Muscle of leg (tissue), 11 donors: ENCODE results near the gene FBXO42. TPM values are rescaled to one million over a fixed set of nuclear protein-coding genes. Genes with fewer than 3 reads are reported as not detected.

ENCODE experiments used
- DNase-seq: peaks from one replicate; pipeline ENCODE4 v3.0.0; 2013
- H3K27ac ChIP-seq: one replicate; pipeline ENCODE4 v1.5.1; 2013; ENCODE audit warnings: mild to moderate bottlenecking, low read length, control low read depth
- H3K27me3 ChIP-seq: one replicate; pipeline ENCODE4 v1.6.1; 2013; ENCODE audit warnings: low read length; ENCODE audit not compliant: control insufficient read depth, insufficient read depth
- H3K36me3 ChIP-seq: one replicate; pipeline ENCODE4 v1.6.1; 2013; ENCODE audit warnings: low read length; ENCODE audit not compliant: control insufficient read depth, insufficient read depth
- H3K4me1 ChIP-seq: one replicate; pipeline ENCODE4 v1.6.1; 2013; ENCODE audit warnings: low read length; ENCODE audit not compliant: control insufficient read depth, insufficient read depth
- H3K4me3 ChIP-seq: one replicate; pipeline ENCODE4 v1.5.1; 2013; ENCODE audit warnings: low read length, control low read depth
- H3K9me3 ChIP-seq: replicated peaks from 2 replicates; pipeline ENCODE4 v1.6.1; 2013; ENCODE audit warnings: low read depth, low read length; ENCODE audit not compliant: control insufficient read depth
- WGBS: methylation state at CpG from one replicate; pipeline ENCODE4 v1.1.5; 2013; ENCODE audit warnings: missing lambda C conversion rate; ENCODE audit not compliant: insufficient coverage; 5-methylcytosine and 5-hydroxymethylcytosine counted together
- polyA plus RNA-seq, 8 donors: library from polyadenylated mRNA; unstranded; fragments of 120-200 nt; gene quantifications; one replicate each; pipeline versions ENCODE4 v1.2.1 to v1.2.3, GENCODE V29; 2013; ENCODE audit warnings: inconsistent platforms in 1 of 8, low replicate concordance in 1 of 8; ENCODE audit not compliant: insufficient read length in 8 of 8, insufficient read depth in 1 of 8
- total RNA-seq: library from RNA; stranded (reverse); fragments of 120-200 nt; gene quantifications from one replicate; pipeline ENCODE4 v1.2.4, GENCODE V29; 2013

Gene FBXO42
- total and polyA plus RNA-seq, 9 donors, result 14.8 to 21.0 (median 16.5) TPM

DNA sequence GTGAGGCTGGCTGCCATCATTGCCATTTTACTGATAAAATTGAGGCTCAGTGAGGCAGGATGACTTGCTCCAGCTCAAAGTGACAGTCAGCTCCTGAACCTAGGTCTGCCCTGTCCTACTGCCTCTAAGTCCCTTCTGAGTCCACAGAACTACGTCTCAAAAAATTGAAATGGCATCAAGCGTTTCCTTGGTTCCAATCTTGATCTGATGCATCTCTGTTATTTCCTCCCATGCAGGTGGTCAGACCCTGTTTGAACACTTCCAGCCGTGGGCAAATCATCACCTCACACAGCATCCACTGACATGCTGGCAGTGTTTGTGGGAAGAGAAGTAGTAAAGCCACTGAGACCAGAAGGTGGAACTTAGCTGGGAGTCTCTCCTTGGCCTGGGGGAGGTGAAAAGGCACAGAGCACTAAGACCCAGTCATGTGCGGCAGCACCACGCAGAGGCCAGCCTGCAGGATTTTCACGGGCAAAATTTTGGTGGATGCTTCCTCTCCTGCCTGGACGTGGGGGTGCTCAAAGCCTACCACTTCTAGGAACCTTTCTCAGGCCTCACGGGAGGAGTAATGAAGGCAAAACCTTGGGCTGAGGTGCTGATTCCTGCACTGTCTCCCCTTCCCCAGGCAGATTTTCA, 107.5 kb downstream of the FBXO42 start:
- H3K27me3 ChIP-seq, result no peaks in the 10 kb centered on the region
- DNase-seq, result no peak
- H3K9me3 ChIP-seq, result no peaks in the 10 kb centered on the region
- H3K4me1 ChIP-seq, result peaks cover 37% of the 10 kb centered on the region
- WGBS, result 53% methylated on average over 5 of the region's 8 CpGs
- peaks cover 17% of the 10 kb centered on the region for H3K36me3 ChIP-seq
- H3K4me3 ChIP-seq, result no peak overlapping the region
- H3K27ac ChIP-seq, result no peak overlapping the region

DNA sequence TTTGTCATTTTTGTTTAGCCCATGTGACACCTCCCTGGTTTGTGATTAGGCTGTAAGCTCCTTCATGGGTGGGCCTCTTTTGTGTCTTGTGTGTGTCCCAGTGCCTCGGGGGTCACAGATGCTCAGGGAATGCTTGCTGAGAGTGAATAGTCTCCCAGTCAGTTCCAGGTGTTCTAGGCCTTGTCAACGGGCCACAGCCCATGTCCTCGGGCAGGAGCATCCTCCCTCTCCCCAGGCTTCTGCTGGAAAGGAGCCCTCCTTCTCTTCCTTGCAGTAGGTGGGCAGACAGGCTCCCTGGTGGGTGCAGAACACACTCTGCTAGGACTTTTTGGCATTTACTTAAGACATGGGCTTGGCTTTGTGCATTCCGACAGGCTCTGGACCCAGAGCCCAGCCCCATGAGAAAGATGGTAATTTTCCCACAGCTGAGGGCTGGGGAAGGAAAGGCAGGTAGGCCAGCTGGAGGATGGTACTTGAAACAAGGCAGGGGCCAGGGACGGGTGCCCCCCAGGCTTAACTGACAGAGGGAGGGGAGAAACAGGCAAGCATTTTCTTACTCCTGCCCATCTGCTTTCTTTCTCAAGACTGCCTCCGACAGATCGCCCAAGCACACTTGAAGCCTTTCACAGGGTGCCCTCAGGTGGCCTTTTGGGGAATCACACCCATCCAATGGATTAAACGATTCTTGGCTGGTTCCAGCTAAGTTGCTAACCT, 108.2 kb downstream of the FBXO42 start:
- DNase-seq, result peak; percentile 91
- Histone ChIP-seq H3K4me1 (peaks cover 35% of the 10 kb centered on the region), H3K36me3 (peaks cover 16% of the 10 kb centered on the region), H3K4me3 (no peak overlapping the region), H3K9me3 (no peaks in the 10 kb centered on the region), H3K27ac (no peak overlapping the region), H3K27me3 (no peaks in the 10 kb centered on the region)
- WGBS, result 18% methylated on average over 5 of the region's 8 CpGs

GRCh38 chr1:16243215-16243610, 109.1 kb downstream of the FBXO42 start:
- Histone ChIP-seq H3K4me1 (peaks cover 32% of the 10 kb centered on the region), H3K27me3 (no peaks in the 10 kb centered on the region), H3K4me3 (no peak overlapping the region), H3K27ac (no peak overlapping the region), H3K36me3 (peaks cover 16% of the 10 kb centered on the region), H3K9me3 (no peaks in the 10 kb centered on the region)
- 69% methylated on average over 8 of the region's 8 CpGs for WGBS
- DNase-seq, result no peak

DNA sequence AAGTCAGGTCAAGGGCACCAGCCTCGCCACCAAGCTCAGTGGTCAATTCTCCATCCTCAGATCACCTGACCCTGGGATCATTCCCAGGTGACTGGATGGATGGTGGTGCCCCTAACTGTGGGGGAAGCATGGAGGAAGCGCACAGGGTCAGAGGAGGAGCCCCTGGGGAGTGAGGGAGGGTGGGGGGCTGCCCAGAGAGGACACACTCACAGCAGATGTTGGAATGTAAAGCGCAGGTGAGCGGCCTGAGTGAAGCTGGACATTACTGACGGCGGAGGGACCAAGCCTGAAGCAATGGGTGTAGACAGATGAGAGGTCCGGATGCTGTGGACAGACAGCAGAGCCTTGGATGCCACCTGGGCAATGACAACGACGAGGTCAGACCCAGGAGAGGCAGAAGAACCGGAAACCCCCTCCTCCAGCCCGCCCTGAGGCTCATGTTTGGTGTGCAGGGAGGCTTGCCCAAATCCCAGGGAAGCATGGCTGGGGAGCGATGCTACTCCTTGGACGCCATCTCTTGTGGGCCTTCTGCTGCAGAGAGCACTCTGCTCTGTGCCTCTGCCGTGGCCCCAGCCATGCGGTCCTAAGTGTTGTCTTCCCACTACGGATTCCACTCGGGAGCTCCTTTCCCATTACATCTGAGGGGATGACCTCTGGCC, 109.6 kb downstream of the FBXO42 start:
- WGBS, result 80% methylated on average over 15 of the region's 17 CpGs
- H3K36me3 ChIP-seq, result peaks cover 16% of the 10 kb centered on the region

DNA sequence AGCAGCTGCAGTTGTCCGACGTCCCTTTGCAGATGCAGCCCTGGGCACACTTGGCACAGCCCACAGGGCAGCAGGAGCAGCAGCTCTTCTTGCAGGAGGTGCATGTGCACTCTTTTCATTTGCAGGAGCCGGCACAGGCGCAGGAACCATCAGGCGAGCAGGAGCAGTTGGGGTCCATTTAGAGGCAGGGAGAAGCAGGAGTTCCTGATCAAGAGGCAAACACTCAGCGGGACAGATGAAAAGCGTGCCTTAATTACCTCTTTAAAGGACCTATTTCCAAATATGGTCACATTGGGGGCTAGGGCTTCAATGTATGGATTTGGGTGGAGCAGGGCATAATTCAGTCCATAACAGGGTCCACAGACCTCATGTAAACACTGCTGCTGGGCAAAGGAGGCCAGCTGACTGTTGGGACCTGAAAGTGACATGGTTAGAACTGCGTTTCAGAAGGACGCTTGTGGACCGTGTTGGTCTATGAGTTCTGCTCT, 111.0 kb downstream of the FBXO42 start:
- no peaks in the 10 kb centered on the region for H3K9me3 ChIP-seq
- peaks cover 12% of the 10 kb centered on the region for H3K36me3 ChIP-seq
- WGBS, result 67% methylated on average over 8 of the region's 10 CpGs

More for the DNA sequence above, 109.6 kb downstream of the FBXO42 start:
- Histone ChIP-seq H3K4me3 (no peak overlapping the region), H3K4me1 (peaks cover 28% of the 10 kb centered on the region), H3K27ac (no peak overlapping the region), H3K27me3 (no peaks in the 10 kb centered on the region), H3K9me3 (no peaks in the 10 kb centered on the region)
- no peak for DNase-seq

GRCh38 chr1:16239972-16240491, 112.2 kb downstream of the FBXO42 start:
- no peaks in the 10 kb centered on the region for H3K27me3 ChIP-seq
- 100% methylated on average over 1 of the region's 2 CpGs for whole genome bisulfite sequencing

More for the DNA sequence above, 111.0 kb downstream of the FBXO42 start:
- no peak for DNase-seq
- H3K4me1 ChIP-seq, result peaks cover 33% of the 10 kb centered on the region
- no peak overlapping the region for H3K27ac ChIP-seq
- H3K27me3 ChIP-seq, result no peaks in the 10 kb centered on the region
- H3K4me3 ChIP-seq, result no peak overlapping the region

GRCh38 chr1:16237343-16237830, 114.9 kb downstream of the FBXO42 start:
- H3K4me1 ChIP-seq, result peaks cover 29% of the 10 kb centered on the region
- peak; percentile 45 for DNase-seq
- H3K9me3 ChIP-seq, result no peaks in the 10 kb centered on the region
- WGBS, result 13% methylated on average over 3 of the region's 6 CpGs
- no peaks in the 10 kb centered on the region for H3K27me3 ChIP-seq
- peak overlapping the region; percentile 71 for H3K4me3 ChIP-seq
- no peaks in the 10 kb centered on the region for H3K36me3 ChIP-seq
- peak overlapping the region; percentile 78 for H3K27ac ChIP-seq

More at GRCh38 chr1:16239972-16240491, 112.2 kb downstream of the FBXO42 start:
- H3K4me3 ChIP-seq, result no peak overlapping the region
- H3K36me3 ChIP-seq, result peaks cover 4% of the 10 kb centered on the region
- DNase-seq, result no peak
- H3K9me3 ChIP-seq, result no peaks in the 10 kb centered on the region
- no peak overlapping the region for H3K27ac ChIP-seq
- peaks cover 37% of the 10 kb centered on the region for H3K4me1 ChIP-seq

DNA sequence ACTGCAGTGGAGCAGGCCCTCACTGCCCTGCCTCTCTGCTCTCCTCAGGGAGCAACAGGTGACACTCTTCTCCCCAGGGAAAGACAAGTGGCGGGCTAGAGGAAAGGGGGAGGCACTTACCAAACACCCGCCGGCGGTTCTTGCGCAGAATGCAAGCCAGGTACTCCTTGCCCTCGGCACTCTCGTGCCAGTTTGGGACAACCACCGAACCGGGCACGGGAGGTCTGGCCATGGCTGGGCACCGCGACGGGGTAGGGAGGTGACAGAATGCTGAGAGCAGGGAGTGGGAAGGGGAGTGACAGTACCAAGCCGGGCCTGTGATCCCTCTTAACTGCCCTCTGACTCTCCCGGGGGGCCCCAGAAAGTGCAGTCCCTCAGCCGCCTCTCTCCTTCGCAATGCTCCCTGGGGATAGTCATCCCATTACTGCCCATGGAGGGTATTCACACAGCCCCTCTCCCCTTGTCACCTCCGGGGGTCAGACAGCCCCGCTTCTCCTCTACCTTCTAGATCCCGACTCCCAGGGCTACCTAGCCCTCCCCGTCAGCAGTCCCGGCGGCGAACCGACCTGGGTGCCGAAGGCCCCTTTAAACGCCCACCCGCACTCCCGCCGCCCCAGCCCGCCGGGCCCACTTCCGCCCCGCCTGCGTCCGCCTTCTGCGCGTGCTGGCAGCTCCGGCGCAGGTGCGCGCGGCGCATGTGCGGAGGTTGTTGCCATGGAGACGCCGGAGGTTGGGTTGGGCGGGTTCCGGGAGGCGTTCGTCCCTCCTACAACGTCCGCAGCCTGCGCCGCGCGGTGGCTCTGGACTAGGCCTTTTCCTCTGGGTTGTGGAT, 115.6 kb downstream of the FBXO42 start, which contains the start of gene CPLANE2:
Gene CPLANE2 (minus strand): TSS at position 673 of the 832 bp plus-strand sequence. CDS start 441 bp downstream, at position 232.
- Histone ChIP-seq H3K27ac (peak within 1 kb of the TSS; percentile 82), H3K36me3 (no peaks in the 10 kb centered on the region), H3K9me3 (no peaks in the 10 kb centered on the region), H3K4me1 (peaks cover 34% of the 10 kb centered on the region), H3K27me3 (no peaks in the 10 kb centered on the region), H3K4me3 (peak within 1 kb of the TSS; percentile 71)
- peak; percentile 97 for DNase-seq
- WGBS, result under 1% methylated on average over 56 of the region's 57 CpGs

DNA sequence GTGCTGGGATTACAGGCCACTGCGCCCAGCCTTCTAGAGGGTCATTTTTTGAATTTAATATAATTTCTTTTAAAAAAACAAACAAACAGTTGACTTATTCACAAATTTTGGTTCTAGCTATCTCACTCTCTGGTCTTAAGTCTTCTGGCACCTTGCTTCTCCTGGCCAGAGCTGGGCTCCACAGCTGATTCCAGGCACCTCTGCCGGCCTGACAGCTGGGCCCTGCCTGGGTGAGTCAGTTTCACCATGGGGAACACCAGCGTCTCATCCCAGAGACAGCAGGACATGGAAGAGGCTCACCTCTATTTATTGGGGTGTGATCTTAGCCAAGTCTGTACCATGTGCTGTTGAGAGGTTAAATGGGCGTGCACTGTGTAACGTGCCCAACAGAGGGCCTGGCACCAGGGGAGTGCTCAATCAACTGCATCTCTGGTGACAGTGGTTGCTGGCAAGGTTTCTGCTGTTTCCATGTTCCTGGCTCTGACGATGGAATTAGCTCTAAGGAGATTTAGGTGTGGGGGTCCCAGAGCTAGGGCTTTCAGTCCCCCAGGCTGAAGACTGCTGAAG, 116.3 kb downstream of the FBXO42 start:
- WGBS, result 37% methylated on average over 4 of the region's 6 CpGs
- H3K27me3 ChIP-seq, result no peaks in the 10 kb centered on the region
- H3K9me3 ChIP-seq, result no peaks in the 10 kb centered on the region
- peak overlapping the region; percentile 71 for H3K4me3 ChIP-seq
- H3K4me1 ChIP-seq, result peaks cover 29% of the 10 kb centered on the region
- peak; percentile 45 for DNase-seq
- H3K27ac ChIP-seq, result peak overlapping the region; percentile 82
- H3K36me3 ChIP-seq, result no peaks in the 10 kb centered on the region
